ENCODE measurements around the gene AMN1. TPM values are rescaled to one million over a fixed set of nuclear protein-coding genes. Genes with fewer than 3 reads are reported as not detected.
A peak's percentile ranks its signal among the peaks of the same experiment; 100 is the strongest.

Gene AMN1
- total RNA-seq, 1 donor from 2014 or later = 9.3 TPM

- DNase-seq (ENCODE audit: low read depth) = no peak
- Histone ChIP-seq H3K27me3 (ENCODE audit: control insufficient read depth, insufficient read depth, low read length) (no peaks in the 10 kb centered on the region), H3K4me3 (ENCODE audit: low read depth, low read length) (peak overlapping the region; percentile 59), H3K36me3 (ENCODE audit: control insufficient read depth, insufficient read depth, low read length) (no peaks in the 10 kb centered on the region)
- TF ChIP-seq CTCF (IDR thresholded peaks at IDR 0.05; ENCODE audit: insufficient read depth, low read length, poor library complexity, severe bottlenecking) = no peak
These were observed 70.2 kb downstream of the AMN1 start for GRCh38 chr12:31658471-31659086.

- Histone ChIP-seq H3K27me3 (ENCODE audit: control insufficient read depth, insufficient read depth, low read length) (no peaks in the 10 kb centered on the region), H3K36me3 (ENCODE audit: control insufficient read depth, insufficient read depth, low read length) (no peaks in the 10 kb centered on the region), H3K4me3 (ENCODE audit: low read depth, low read length) (no peak overlapping the region)
- no peak for DNase-seq (ENCODE audit: low read depth)
- no peak for TF ChIP-seq CTCF (IDR thresholded peaks at IDR 0.05; ENCODE audit: insufficient read depth, low read length, poor library complexity, severe bottlenecking)
These were observed 73.0 kb downstream of the AMN1 start for GRCh38 chr12:31655792-31656191.

- no peak for DNase-seq (ENCODE audit: low read depth)
- no peak for TF ChIP-seq CTCF (IDR thresholded peaks at IDR 0.05; ENCODE audit: insufficient read depth, low read length, poor library complexity, severe bottlenecking)
- H3K4me3 ChIP-seq (ENCODE audit: low read depth, low read length) = no peak overlapping the region
These were observed 73.6 kb downstream of the AMN1 start for GRCh38 chr12:31655208-31655607.

GRCh38 chr12:31651893-31652521, 76.8 kb downstream of the AMN1 start:
- TF ChIP-seq CTCF (IDR thresholded peaks at IDR 0.05; ENCODE audit: insufficient read depth, low read length, poor library complexity, severe bottlenecking) = no peak
- Histone ChIP-seq H3K36me3 (ENCODE audit: control insufficient read depth, insufficient read depth, low read length) (no peaks in the 10 kb centered on the region), H3K4me3 (ENCODE audit: low read depth, low read length) (no peak overlapping the region), H3K27me3 (ENCODE audit: control insufficient read depth, insufficient read depth, low read length) (no peaks in the 10 kb centered on the region)
- DNase-seq (ENCODE audit: low read depth) = no peak

More at GRCh38 chr12:31655208-31655607, 73.6 kb downstream of the AMN1 start:
- no peaks in the 10 kb centered on the region for H3K27me3 ChIP-seq (ENCODE audit: control insufficient read depth, insufficient read depth, low read length)
- H3K36me3 ChIP-seq (ENCODE audit: control insufficient read depth, insufficient read depth, low read length) = no peaks in the 10 kb centered on the region

- no peak for TF ChIP-seq CTCF (IDR thresholded peaks at IDR 0.05; ENCODE audit: insufficient read depth, low read length, poor library complexity, severe bottlenecking)
- Histone ChIP-seq H3K4me3 (ENCODE audit: low read depth, low read length) (no peak overlapping the region), H3K27me3 (ENCODE audit: control insufficient read depth, insufficient read depth, low read length) (no peaks in the 10 kb centered on the region), H3K36me3 (ENCODE audit: control insufficient read depth, insufficient read depth, low read length) (no peaks in the 10 kb centered on the region)
- peak; percentile 49 for DNase-seq (ENCODE audit: low read depth)
These were observed 77.9 kb downstream of the AMN1 start for GRCh38 chr12:31650918-31651317.

GRCh38 chr12:31647086-31647491, 81.7 kb downstream of the AMN1 start:
- Histone ChIP-seq H3K36me3 (ENCODE audit: control insufficient read depth, insufficient read depth, low read length) (no peaks in the 10 kb centered on the region), H3K4me3 (ENCODE audit: low read depth, low read length) (no peak overlapping the region), H3K27me3 (ENCODE audit: control insufficient read depth, insufficient read depth, low read length) (no peaks in the 10 kb centered on the region)
- TF ChIP-seq CTCF (IDR thresholded peaks at IDR 0.05; ENCODE audit: insufficient read depth, low read length, poor library complexity, severe bottlenecking) = no peak
- no peak for DNase-seq (ENCODE audit: low read depth)

All from kidney epithelial cell (primary cell).